Measurements from ENCODE around the gene MYRIP. TPM values are rescaled to one million over a fixed set of nuclear protein-coding genes. Genes with fewer than 3 reads are reported as not detected.

MYRIP gene
- total and polyA plus RNA-seq, 2 experiments from 2014 or later: 1.5 to 1.8 TPM

DNA sequence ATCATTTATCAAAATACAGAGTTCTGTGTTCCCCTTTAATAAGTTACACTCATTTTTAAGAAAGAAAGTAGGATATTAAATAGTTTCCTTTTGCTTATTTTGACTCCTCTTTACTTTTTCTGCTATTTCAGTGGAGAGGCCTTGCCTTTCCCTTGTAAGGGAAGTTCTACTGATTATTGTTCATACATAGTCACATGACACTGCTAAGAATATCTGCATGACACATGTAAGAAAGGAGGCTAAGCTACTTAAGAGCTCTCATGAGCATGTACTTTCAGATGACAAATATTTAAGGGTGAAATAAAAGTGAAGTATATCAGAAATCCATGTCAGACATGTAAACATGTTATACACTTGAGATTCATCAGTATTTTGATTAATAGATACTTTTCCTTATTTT is 39.0 kb downstream of the MYRIP start (continued):
- TF ChIP-seq, protein P1, sequence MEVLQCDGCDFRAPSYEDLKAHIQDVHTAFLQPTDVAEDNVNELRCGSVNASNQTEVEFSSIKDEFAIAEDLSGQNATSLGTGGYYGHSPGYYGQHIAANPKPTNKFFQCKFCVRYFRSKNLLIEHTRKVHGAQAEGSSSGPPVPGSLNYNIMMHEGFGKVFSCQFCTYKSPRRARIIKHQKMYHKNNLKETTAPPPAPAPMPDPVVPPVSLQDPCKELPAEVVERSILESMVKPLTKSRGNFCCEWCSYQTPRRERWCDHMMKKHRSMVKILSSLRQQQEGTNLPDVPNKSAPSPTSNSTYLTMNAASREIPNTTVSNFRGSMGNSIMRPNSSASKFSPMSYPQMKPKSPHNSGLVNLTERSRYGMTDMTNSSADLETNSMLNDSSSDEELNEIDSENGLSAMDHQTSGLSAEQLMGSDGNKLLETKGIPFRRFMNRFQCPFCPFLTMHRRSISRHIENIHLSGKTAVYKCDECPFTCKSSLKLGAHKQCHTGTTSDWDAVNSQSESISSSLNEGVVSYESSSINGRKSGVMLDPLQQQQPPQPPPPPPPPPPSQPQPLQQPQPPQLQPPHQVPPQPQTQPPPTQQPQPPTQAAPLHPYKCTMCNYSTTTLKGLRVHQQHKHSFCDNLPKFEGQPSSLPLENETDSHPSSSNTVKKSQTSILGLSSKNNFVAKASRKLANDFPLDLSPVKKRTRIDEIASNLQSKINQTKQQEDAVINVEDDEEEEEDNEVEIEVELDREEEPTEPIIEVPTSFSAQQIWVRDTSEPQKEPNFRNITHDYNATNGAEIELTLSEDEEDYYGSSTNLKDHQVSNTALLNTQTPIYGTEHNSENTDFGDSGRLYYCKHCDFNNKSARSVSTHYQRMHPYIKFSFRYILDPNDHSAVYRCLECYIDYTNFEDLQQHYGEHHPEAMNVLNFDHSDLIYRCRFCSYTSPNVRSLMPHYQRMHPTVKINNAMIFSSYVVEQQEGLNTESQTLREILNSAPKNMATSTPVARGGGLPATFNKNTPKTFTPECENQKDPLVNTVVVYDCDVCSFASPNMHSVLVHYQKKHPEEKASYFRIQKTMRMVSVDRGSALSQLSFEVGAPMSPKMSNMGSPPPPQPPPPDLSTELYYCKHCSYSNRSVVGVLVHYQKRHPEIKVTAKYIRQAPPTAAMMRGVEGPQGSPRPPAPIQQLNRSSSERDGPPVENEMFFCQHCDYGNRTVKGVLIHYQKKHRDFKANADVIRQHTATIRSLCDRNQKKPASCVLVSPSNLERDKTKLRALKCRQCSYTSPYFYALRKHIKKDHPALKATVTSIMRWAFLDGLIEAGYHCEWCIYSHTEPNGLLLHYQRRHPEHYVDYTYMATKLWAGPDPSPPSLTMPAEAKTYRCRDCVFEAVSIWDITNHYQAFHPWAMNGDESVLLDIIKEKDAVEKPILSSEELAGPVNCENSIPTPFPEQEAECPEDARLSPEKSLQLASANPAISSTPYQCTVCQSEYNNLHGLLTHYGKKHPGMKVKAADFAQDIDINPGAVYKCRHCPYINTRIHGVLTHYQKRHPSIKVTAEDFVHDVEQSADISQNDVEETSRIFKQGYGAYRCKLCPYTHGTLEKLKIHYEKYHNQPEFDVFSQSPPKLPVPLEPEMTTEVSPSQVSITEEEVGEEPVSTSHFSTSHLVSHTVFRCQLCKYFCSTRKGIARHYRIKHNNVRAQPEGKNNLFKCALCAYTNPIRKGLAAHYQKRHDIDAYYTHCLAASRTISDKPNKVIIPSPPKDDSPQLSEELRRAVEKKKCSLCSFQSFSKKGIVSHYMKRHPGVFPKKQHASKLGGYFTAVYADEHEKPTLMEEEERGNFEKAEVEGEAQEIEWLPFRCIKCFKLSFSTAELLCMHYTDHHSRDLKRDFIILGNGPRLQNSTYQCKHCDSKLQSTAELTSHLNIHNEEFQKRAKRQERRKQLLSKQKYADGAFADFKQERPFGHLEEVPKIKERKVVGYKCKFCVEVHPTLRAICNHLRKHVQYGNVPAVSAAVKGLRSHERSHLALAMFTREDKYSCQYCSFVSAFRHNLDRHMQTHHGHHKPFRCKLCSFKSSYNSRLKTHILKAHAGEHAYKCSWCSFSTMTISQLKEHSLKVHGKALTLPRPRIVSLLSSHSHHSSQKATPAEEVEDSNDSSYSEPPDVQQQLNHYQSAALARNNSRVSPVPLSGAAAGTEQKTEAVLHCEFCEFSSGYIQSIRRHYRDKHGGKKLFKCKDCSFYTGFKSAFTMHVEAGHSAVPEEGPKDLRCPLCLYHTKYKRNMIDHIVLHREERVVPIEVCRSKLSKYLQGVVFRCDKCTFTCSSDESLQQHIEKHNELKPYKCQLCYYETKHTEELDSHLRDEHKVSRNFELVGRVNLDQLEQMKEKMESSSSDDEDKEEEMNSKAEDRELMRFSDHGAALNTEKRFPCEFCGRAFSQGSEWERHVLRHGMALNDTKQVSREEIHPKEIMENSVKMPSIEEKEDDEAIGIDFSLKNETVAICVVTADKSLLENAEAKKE (CRISPR knock-in tag; IDR thresholded peaks at IDR 0.05): no peak
- TF ChIP-seq REST (IDR thresholded peaks at IDR 0.05; ENCODE audit: unreplicated experiment) (no peak), NANOG (IDR thresholded peaks at IDR 0.05; ENCODE audit: borderline replicate concordance) (no peak)

- Histone ChIP-seq H3K4me1 (ENCODE audit: insufficient read depth) (no peaks in the 10 kb centered on the region), H3F3A (replicated peaks; ENCODE audit: low read depth) (no peaks in the 10 kb centered on the region), H3K27ac (ENCODE audit: low read depth) (no peak overlapping the region), H3K36me3 (ENCODE audit: insufficient read depth) (no peaks in the 10 kb centered on the region), H3K4me3 (no peak overlapping the region), H3K79me2 (replicated peaks; ENCODE audit: insufficient read depth) (no peaks in the 10 kb centered on the region), H4K20me1 (replicated peaks; ENCODE audit: insufficient read depth) (no peaks in the 10 kb centered on the region), H2AFZ (no peak overlapping the region), H3K27me3 (ENCODE audit: insufficient read depth) (no peaks in the 10 kb centered on the region), H3K9me2 (ENCODE audit: insufficient read depth) (peaks cover 2% of the 10 kb centered on the region; the same call in 1 of the 2 replicates), H3K4me2 (no peak overlapping the region)
- DNase-seq (ENCODE audit: low spot score) (no peak), ATAC-seq (no peak)
- H3K27me3 Mint-ChIP-seq (ENCODE audit: insufficient read depth, low read depth, poor library complexity): peaks cover 8% of the 10 kb centered on the region
- TF ChIP-seq, protein P2, sequence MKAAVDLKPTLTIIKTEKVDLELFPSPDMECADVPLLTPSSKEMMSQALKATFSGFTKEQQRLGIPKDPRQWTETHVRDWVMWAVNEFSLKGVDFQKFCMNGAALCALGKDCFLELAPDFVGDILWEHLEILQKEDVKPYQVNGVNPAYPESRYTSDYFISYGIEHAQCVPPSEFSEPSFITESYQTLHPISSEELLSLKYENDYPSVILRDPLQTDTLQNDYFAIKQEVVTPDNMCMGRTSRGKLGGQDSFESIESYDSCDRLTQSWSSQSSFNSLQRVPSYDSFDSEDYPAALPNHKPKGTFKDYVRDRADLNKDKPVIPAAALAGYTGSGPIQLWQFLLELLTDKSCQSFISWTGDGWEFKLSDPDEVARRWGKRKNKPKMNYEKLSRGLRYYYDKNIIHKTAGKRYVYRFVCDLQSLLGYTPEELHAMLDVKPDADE (IDR thresholded peaks at IDR 0.05): no peak
- TF ChIP-seq EZH2 (IDR thresholded peaks at IDR 0.05; ENCODE audit: low read depth, unreplicated experiment) (no peak), POLR2AphosphoS5 (IDR thresholded peaks at IDR 0.05; ENCODE audit: low read depth) (no peak)
- H3K27ac Mint-ChIP-seq: no peak overlapping the region
- H3K4me1 Mint-ChIP-seq: peaks cover 5% of the 10 kb centered on the region; the same call in 2 of the 3 replicates
- no peaks in the 10 kb centered on the region for H3K36me3 Mint-ChIP-seq (ENCODE audit: low read depth)
- H3K4me3 Mint-ChIP-seq: no peak overlapping the region
- no peaks in the 10 kb centered on the region for H3K9me3 Mint-ChIP-seq
Observed at GRCh38 chr3:39849992-39850715, 40.7 kb downstream of the MYRIP start.
